SK-N-SH treated with all-trans-retinoic acid at 6 μM for 48 hours (cell line): ENCODE results near the gene GJD2.

Experiments used
- ARNTL ChIP-seq: fragments of 450-650 bp; formaldehyde crosslinking; IDR thresholded peaks from 2 replicates; pipeline ENCODE4 v1.5.0; 2020; ENCODE audit warnings: low read depth, mild to moderate bottlenecking, moderate library complexity, borderline replicate concordance
- ISL1 ChIP-seq: fragments of 250-450 bp; sonication (Bioruptor Pico); IDR thresholded peaks from 2 replicates; pipeline ENCODE4 v2.1.2; 2022; ENCODE audit warnings: mild to moderate bottlenecking, moderate library complexity
- RARB ChIP-seq: fragments of 250-450 bp; sonication (Bioruptor Pico); IDR thresholded peaks from 2 replicates; pipeline ENCODE4 v1.8.0; 2021; ENCODE audit warnings: mild to moderate bottlenecking, moderate library complexity
- TSHZ2 ChIP-seq: fragments of 250-450 bp; sonication (Bioruptor Pico); IDR thresholded peaks from 2 replicates; pipeline ENCODE4 v1.5.0; 2020; ENCODE audit warnings: mild to moderate bottlenecking, moderate library complexity
- ZFP3 ChIP-seq: fragments of 250-450 bp; sonication (Bioruptor Pico); IDR thresholded peaks from 2 replicates; pipeline ENCODE4 v1.5.0; 2020; ENCODE audit warnings: mild to moderate bottlenecking, moderate library complexity
- TF ChIP-seq, protein P1 (sequence below): fragments of 250-450 bp; sonication (Bioruptor Pico); IDR thresholded peaks from 2 replicates; pipeline ENCODE4 v1.8.0; 2020; ENCODE audit warnings: mild to moderate bottlenecking, moderate library complexity, borderline replicate concordance

- TF ChIP-seq, protein P1, sequence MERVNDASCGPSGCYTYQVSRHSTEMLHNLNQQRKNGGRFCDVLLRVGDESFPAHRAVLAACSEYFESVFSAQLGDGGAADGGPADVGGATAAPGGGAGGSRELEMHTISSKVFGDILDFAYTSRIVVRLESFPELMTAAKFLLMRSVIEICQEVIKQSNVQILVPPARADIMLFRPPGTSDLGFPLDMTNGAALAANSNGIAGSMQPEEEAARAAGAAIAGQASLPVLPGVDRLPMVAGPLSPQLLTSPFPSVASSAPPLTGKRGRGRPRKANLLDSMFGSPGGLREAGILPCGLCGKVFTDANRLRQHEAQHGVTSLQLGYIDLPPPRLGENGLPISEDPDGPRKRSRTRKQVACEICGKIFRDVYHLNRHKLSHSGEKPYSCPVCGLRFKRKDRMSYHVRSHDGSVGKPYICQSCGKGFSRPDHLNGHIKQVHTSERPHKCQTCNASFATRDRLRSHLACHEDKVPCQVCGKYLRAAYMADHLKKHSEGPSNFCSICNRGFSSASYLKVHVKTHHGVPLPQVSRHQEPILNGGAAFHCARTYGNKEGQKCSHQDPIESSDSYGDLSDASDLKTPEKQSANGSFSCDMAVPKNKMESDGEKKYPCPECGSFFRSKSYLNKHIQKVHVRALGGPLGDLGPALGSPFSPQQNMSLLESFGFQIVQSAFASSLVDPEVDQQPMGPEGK (CRISPR knock-in tag), result no peak
- no peak for TF ChIP-seq ZFP3 (CRISPR knock-in tag)
- TF ChIP-seq ISL1 (CRISPR knock-in tag), result no peak
- no peak for TF ChIP-seq RARB (CRISPR knock-in tag)
- no peak for TF ChIP-seq ARNTL (CRISPR knock-in tag)
- TF ChIP-seq TSHZ2 (CRISPR knock-in tag), result no peak
Observed at GRCh38 chr15:34714476-34715121, 40.2 kb downstream of the GJD2 start.
